SK-N-SH treated with all-trans-retinoic acid at 6 μM for 48 hours (cell line): ENCODE measurements around the gene PHLDA3.

Source experiments
- ARNTL ChIP-seq: fragments of 450-650 bp; formaldehyde crosslinking; IDR thresholded peaks from 2 replicates; pipeline ENCODE4 v1.5.0; 2020; ENCODE audit warnings: low read depth, mild to moderate bottlenecking, moderate library complexity, borderline replicate concordance
- ISL1 ChIP-seq: fragments of 250-450 bp; sonication (Bioruptor Pico); IDR thresholded peaks from 2 replicates; pipeline ENCODE4 v2.1.2; 2022; ENCODE audit warnings: mild to moderate bottlenecking, moderate library complexity
- POU6F1 ChIP-seq: fragments of 250-450 bp; sonication (Bioruptor Pico); IDR thresholded peaks from 2 replicates; pipeline ENCODE4 v1.8.0; 2021; ENCODE audit warnings: low read depth, mild to moderate bottlenecking, moderate library complexity, borderline replicate concordance
- PPARA ChIP-seq: fragments of 250-450 bp; sonication (Bioruptor Pico); IDR thresholded peaks from 2 replicates; pipeline ENCODE4 v1.5.0; 2020; ENCODE audit warnings: mild to moderate bottlenecking, borderline replicate concordance
- RARB ChIP-seq: fragments of 250-450 bp; sonication (Bioruptor Pico); IDR thresholded peaks from 2 replicates; pipeline ENCODE4 v1.8.0; 2021; ENCODE audit warnings: mild to moderate bottlenecking, moderate library complexity
- TCF4 ChIP-seq: fragments of 250-450 bp; sonication (Bioruptor Pico); IDR thresholded peaks from 2 replicates; pipeline ENCODE4 v1.8.0; 2021; ENCODE audit warnings: mild to moderate bottlenecking, moderate library complexity, borderline replicate concordance
- TOX ChIP-seq: fragments of 250-450 bp; sonication (Bioruptor Pico); IDR thresholded peaks from 2 replicates; pipeline ENCODE4 v1.8.0; 2021; ENCODE audit warnings: mild to moderate bottlenecking, moderate library complexity, borderline replicate concordance
- ZC3H10 ChIP-seq: fragments of 250-450 bp; sonication (Bioruptor Pico); IDR thresholded peaks from 2 replicates; pipeline ENCODE4 v1.5.1; 2021; ENCODE audit warnings: mild to moderate bottlenecking, moderate library complexity
- ZFP3 ChIP-seq: fragments of 250-450 bp; sonication (Bioruptor Pico); IDR thresholded peaks from 2 replicates; pipeline ENCODE4 v1.5.0; 2020; ENCODE audit warnings: mild to moderate bottlenecking, moderate library complexity
- ZFP30 ChIP-seq: fragments of 450-650 bp; formaldehyde crosslinking; IDR thresholded peaks from 2 replicates; pipeline ENCODE4 v1.5.0; 2022; ENCODE audit warnings: mild to moderate bottlenecking, moderate library complexity
- ZNF70 ChIP-seq: fragments of 450-650 bp; formaldehyde crosslinking; IDR thresholded peaks from 2 replicates; pipeline ENCODE4 v1.5.0; 2020; ENCODE audit warnings: mild to moderate bottlenecking, moderate library complexity
- TF ChIP-seq, protein P1 (sequence below): fragments of 250-450 bp; sonication (Bioruptor Pico); IDR thresholded peaks from 2 replicates; pipeline ENCODE4 v1.8.0; 2020; ENCODE audit warnings: mild to moderate bottlenecking, moderate library complexity, borderline replicate concordance
- TF ChIP-seq, protein P2 (sequence below): fragments of 250-450 bp; sonication (Bioruptor Pico); IDR thresholded peaks from 2 replicates; pipeline ENCODE4 v1.5.0; 2020; ENCODE audit warnings: mild to moderate bottlenecking, moderate library complexity
- TF ChIP-seq, protein P3 (sequence below): fragments of 250-450 bp; sonication (Bioruptor Pico); IDR thresholded peaks from 2 replicates; pipeline ENCODE4 v1.5.1; 2020; ENCODE audit warnings: low read depth, mild to moderate bottlenecking, moderate library complexity

GRCh38 chr1:201499191-201499590 is 30.2 kb upstream of the PHLDA3 start:
- TF ChIP-seq RARB (CRISPR knock-in tag) (no peak), ISL1 (CRISPR knock-in tag) (no peak), TCF4 (CRISPR knock-in tag) (no peak), ZC3H10 (no peak), ZFP30 (CRISPR knock-in tag) (no peak), POU6F1 (no peak), PPARA (no peak), TOX (CRISPR knock-in tag) (no peak), ARNTL (CRISPR knock-in tag) (no peak), ZFP3 (CRISPR knock-in tag) (no peak), ZNF70 (CRISPR knock-in tag) (no peak)
- TF ChIP-seq, protein P1, sequence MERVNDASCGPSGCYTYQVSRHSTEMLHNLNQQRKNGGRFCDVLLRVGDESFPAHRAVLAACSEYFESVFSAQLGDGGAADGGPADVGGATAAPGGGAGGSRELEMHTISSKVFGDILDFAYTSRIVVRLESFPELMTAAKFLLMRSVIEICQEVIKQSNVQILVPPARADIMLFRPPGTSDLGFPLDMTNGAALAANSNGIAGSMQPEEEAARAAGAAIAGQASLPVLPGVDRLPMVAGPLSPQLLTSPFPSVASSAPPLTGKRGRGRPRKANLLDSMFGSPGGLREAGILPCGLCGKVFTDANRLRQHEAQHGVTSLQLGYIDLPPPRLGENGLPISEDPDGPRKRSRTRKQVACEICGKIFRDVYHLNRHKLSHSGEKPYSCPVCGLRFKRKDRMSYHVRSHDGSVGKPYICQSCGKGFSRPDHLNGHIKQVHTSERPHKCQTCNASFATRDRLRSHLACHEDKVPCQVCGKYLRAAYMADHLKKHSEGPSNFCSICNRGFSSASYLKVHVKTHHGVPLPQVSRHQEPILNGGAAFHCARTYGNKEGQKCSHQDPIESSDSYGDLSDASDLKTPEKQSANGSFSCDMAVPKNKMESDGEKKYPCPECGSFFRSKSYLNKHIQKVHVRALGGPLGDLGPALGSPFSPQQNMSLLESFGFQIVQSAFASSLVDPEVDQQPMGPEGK (CRISPR knock-in tag), result no peak
- TF ChIP-seq, protein P2, sequence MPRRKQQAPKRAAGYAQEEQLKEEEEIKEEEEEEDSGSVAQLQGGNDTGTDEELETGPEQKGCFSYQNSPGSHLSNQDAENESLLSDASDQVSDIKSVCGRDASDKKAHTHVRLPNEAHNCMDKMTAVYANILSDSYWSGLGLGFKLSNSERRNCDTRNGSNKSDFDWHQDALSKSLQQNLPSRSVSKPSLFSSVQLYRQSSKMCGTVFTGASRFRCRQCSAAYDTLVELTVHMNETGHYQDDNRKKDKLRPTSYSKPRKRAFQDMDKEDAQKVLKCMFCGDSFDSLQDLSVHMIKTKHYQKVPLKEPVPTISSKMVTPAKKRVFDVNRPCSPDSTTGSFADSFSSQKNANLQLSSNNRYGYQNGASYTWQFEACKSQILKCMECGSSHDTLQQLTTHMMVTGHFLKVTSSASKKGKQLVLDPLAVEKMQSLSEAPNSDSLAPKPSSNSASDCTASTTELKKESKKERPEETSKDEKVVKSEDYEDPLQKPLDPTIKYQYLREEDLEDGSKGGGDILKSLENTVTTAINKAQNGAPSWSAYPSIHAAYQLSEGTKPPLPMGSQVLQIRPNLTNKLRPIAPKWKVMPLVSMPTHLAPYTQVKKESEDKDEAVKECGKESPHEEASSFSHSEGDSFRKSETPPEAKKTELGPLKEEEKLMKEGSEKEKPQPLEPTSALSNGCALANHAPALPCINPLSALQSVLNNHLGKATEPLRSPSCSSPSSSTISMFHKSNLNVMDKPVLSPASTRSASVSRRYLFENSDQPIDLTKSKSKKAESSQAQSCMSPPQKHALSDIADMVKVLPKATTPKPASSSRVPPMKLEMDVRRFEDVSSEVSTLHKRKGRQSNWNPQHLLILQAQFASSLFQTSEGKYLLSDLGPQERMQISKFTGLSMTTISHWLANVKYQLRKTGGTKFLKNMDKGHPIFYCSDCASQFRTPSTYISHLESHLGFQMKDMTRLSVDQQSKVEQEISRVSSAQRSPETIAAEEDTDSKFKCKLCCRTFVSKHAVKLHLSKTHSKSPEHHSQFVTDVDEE (CRISPR knock-in tag), result no peak
- TF ChIP-seq, protein P3, sequence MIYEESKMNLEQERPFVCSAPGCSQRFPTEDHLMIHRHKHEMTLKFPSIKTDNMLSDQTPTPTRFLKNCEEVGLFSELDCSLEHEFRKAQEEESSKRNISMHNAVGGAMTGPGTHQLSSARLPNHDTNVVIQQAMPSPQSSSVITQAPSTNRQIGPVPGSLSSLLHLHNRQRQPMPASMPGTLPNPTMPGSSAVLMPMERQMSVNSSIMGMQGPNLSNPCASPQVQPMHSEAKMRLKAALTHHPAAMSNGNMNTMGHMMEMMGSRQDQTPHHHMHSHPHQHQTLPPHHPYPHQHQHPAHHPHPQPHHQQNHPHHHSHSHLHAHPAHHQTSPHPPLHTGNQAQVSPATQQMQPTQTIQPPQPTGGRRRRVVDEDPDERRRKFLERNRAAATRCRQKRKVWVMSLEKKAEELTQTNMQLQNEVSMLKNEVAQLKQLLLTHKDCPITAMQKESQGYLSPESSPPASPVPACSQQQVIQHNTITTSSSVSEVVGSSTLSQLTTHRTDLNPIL (CRISPR knock-in tag), result no peak
